ENCODE measurements around the gene POLK.

POLK gene

GRCh38 chr5:75510417-75510835 lies 1.3 kb upstream of the POLK start:
- DNase-seq (ENCODE audit: low read depth) = peak; percentile 43
- H3K4me3 ChIP-seq (ENCODE audit: low read length) = peak overlapping the region; percentile 88
- TF ChIP-seq, protein P1, sequence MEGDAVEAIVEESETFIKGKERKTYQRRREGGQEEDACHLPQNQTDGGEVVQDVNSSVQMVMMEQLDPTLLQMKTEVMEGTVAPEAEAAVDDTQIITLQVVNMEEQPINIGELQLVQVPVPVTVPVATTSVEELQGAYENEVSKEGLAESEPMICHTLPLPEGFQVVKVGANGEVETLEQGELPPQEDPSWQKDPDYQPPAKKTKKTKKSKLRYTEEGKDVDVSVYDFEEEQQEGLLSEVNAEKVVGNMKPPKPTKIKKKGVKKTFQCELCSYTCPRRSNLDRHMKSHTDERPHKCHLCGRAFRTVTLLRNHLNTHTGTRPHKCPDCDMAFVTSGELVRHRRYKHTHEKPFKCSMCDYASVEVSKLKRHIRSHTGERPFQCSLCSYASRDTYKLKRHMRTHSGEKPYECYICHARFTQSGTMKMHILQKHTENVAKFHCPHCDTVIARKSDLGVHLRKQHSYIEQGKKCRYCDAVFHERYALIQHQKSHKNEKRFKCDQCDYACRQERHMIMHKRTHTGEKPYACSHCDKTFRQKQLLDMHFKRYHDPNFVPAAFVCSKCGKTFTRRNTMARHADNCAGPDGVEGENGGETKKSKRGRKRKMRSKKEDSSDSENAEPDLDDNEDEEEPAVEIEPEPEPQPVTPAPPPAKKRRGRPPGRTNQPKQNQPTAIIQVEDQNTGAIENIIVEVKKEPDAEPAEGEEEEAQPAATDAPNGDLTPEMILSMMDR (IDR thresholded peaks at IDR 0.05; ENCODE audit: insufficient read depth, low read depth, low read length, missing control alignments) = no peak

DNA sequence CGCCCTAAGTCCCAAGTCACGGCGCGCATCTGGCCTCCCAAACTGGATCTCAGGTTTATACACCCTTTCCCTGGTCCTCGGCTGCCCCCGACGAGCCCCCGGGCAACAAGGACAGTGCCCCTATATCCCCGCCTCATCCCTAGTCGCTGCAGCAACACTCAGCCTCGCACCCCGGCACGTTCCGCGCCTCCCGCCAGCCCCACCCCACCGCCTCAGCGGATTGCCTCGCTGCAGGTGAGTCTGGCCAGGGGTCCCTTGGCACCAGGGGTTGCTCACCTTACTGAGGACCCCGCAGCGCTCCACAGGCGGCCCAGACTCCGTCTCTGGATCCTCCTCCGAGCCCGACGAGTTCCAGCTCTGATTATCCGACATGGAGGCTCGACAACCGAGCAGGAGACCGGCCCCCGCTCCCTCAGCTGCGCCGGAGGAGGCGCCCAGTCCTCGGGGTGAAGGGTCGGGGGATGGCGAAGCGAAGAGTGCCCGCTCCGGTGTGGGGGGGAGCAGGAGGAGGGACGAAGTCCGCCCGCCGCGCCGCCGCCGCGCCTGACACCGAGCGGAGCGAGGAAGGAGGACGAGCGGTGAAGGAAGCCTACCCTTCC lies 756 bp upstream of the POLK start:
- TF ChIP-seq, protein P1 (IDR thresholded peaks at IDR 0.05; ENCODE audit: insufficient read depth, low read depth, low read length, missing control alignments) = no peak
- no peak for DNase-seq (ENCODE audit: low read depth)
- peak overlapping the region; percentile 88 for H3K4me3 ChIP-seq (ENCODE audit: low read length)

- no peak for DNase-seq (ENCODE audit: low read depth)
- H3K4me3 ChIP-seq (ENCODE audit: low read length) = peak overlapping the region; percentile 88
- TF ChIP-seq, protein P1 (IDR thresholded peaks at IDR 0.05; ENCODE audit: insufficient read depth, low read depth, low read length, missing control alignments) = no peak
These were observed 838 bp downstream of the POLK start for GRCh38 chr5:75512383-75513074.

- no peak for DNase-seq (ENCODE audit: low read depth)
- no peak overlapping the region for H3K4me3 ChIP-seq (ENCODE audit: low read length)
- TF ChIP-seq, protein P1 (IDR thresholded peaks at IDR 0.05; ENCODE audit: insufficient read depth, low read depth, low read length, missing control alignments) = no peak
These were observed 2.1 kb downstream of the POLK start for GRCh38 chr5:75513841-75514240.

DNA sequence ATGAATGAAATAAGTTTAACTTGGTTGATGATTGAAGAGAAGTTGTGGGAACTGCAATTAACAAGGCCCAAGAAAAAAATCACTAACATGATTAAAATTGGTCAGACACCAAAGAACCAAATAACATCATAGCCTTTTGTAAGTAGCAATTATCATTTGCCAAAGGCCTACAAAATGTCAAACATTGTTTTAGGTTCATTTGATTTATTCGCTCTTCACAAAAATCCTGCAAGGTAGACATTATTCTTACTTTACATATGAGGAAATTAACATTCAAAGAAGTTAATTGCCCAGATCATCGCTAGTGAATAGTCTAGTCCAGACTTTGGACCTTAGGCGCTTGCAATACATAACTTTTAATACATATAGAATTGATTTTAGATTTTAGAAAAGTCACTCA lies 2.6 kb downstream of the POLK start:
- no peak for DNase-seq (ENCODE audit: low read depth)
- TF ChIP-seq, protein P1 (IDR thresholded peaks at IDR 0.05; ENCODE audit: insufficient read depth, low read depth, low read length, missing control alignments) = no peak
- no peak overlapping the region for H3K4me3 ChIP-seq (ENCODE audit: low read length)

DNA sequence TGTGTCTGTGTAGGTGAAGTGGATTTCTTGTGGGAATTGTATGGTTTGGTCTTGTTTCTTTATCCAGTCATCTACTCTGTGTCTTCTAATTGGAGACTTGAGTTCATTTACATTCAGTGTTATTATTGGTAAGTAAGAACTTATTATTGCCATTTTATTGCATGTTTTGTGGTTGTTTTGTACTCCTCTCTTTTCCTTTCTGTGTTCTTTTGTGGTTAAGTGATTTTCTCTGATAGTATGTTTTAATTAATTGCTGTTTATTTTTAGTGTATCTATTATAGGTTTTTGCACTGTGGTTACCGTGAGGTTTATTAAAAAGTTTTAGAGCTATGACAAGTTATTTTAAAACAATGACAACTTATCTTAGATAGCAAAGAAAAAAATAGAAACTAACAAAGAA lies 8.1 kb downstream of the POLK start:
- DNase-seq (ENCODE audit: low read depth) = no peak
- TF ChIP-seq, protein P1 (IDR thresholded peaks at IDR 0.05; ENCODE audit: insufficient read depth, low read depth, low read length, missing control alignments) = no peak
- no peak overlapping the region for H3K4me3 ChIP-seq (ENCODE audit: low read length)

DNA sequence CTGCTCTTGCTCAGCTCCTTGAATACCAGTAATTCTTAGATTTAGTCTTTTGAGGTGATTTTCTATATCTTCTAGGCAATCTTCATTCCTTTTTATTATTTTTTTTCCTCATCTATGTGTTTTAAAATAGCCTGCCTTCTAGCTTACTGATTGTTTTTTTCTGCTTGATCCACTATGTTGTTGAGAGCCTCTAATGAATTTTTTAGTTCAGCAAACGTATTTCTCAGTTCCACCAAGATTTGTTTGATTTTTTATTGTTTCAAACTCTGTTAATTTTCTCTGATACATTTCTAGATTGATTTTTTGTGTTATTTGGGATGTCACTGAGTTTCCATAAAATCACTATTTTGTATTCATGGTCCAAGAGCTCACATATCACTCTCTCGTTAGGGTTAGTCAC lies 9.5 kb downstream of the POLK start:
- TF ChIP-seq, protein P1 (IDR thresholded peaks at IDR 0.05; ENCODE audit: insufficient read depth, low read depth, low read length, missing control alignments) = no peak
- DNase-seq (ENCODE audit: low read depth) = no peak
- no peak overlapping the region for H3K4me3 ChIP-seq (ENCODE audit: low read length)
